Mucosa of gallbladder (tissue), 1 donor: ENCODE results near the gene ACACB. TPM values are rescaled to one million over a fixed set of nuclear protein-coding genes. Genes with fewer than 3 reads are reported as not detected.

Experiments
- DNase-seq: peaks from one replicate; pipeline ENCODE4 v3.0.0-alpha.2; 2020; ENCODE audit warnings: low spot score
- total RNA-seq: library from RNA; stranded (reverse); gene quantifications from one replicate; pipeline ENCODE4 v1.2.1, GENCODE V29; 2021
- donor health status: DM: no; HTN: no; CAD: no.

Gene ACACB
- total RNA-seq, 1 donor from 2014 or later: 56.9 TPM

DNA sequence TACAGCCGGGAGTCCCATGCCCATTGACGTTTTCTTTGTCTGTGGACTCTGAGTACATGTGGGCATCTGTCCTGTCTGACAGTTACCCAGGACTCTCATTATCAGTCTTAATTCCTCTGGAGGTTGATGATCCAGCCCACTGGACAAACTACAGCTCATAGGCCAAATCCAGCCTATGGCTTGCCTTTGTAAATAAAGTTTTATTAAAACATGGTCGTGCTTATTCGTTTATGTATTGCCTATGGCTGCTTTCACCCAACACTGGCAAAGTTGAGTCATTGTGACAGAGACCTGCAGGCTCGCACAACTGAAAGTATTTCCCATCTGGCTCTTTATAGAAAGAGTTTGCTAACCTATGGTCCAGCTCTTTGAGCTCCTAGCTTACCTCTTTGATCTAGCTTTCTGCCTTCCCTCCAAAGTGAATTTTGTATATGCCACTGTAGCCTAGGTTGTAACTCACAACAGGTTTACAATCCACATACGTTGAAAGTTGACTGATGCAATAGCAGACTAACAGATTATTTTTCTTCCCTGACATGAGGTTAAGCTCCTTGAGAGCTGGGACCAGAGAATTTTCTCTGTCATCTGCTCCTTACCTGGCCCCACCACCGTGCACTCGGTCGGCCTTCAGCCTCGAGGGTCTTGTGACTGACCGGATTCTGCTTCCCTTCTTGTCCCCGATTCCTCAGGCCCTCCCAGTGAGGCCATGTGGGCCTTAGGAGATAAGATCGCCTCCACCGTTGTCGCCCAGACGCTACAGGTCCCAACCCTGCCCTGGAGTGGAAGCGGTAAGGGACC lies 57.3 kb downstream of the ACACB start:
- no peak for DNase-seq

DNA sequence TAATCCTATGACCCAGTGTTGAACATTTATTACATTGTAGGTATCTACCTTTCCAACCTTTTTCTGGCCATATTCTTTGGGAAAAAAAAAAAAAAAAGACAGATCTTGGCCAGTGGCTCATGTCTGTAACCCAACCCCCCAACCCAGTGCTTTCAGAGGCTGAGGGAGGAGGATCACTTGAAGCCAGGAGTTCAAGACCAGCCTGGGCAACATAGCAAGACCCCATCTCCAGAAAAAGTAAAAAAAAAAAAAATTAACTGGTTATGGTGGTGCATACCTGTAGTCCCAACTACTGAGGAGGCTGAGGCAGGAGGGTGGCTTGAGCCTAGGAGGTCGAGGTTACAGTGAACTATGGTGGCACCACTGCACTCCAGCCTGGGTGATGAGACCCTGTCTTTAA lies 58.1 kb downstream of the ACACB start:
- DNase-seq: no peak

DNA sequence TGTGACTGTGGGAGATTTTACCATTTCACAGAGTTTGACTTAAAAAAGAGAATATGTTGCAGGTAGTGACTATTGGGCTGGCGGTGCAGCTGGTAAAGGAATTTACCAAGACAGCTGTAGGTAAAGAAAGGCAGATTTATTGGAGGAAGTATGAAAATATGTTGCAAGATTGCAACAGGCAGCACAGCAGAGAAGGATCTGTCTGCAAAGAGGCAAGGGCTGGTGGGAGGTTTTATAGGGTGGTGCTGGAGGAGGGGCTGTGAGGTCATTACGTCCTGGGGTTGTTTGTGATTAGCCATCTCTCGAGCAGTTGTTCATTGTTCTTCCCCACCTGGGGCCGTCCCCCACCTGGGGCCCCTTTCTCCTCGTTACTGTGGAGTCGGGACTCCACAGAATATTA lies 62.1 kb downstream of the ACACB start:
- DNase-seq: no peak

DNA sequence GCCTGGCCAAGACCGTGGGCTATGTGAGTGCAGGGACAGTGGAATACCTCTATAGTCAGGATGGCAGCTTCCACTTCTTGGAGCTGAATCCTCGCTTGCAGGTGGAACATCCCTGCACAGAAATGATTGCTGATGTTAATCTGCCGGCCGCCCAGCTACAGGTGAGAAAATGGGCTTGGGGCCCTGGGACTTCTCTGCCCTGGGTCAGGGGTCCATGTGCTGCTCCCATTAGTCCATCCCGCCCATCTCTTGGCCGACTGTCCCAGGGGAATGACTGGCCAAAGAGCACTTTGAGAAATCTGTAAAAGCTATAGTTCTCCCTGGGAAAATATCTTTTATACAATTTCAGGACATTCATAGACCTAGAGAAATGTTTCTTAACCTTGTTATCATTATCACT lies 63.5 kb downstream of the ACACB start:
- no peak for DNase-seq

DNA sequence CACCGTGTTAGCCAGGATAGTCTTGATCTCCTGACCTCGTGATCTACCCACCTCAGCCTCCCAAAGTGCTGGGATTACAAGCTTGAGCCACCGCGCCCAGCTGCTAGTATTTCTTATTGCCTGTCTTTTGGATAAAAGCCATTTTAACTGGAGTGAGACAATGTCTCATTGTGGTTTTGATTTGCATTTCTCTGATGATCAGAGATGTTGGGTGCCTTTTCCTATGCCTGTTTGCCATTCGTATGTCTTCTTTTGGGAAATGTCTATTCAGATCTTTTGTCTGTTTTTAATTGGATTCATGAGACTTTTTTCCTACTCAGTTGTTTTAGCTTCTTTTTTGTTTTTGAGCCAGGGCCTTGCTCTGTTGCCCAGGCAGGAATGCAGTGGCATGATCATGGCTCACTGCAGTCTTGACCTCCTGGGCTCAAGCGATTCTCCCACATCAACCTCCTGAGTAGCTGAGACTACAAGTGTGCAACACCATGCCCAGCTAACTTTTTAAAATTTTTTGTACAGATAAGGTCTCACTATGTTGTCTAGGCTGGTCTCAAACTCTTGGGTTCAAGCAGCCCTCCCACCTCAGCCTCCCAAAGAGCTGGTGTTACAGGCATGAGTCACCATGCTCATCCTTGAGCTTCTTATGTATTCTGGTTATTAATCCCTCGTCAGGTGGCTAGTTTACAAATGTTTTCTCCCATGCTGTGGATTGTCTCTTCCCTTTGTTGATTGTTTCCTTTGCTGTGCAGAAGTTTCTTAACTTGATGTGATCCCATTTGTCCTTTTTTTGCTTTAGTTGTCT lies 65.9 kb downstream of the ACACB start:
- no peak for DNase-seq

DNA sequence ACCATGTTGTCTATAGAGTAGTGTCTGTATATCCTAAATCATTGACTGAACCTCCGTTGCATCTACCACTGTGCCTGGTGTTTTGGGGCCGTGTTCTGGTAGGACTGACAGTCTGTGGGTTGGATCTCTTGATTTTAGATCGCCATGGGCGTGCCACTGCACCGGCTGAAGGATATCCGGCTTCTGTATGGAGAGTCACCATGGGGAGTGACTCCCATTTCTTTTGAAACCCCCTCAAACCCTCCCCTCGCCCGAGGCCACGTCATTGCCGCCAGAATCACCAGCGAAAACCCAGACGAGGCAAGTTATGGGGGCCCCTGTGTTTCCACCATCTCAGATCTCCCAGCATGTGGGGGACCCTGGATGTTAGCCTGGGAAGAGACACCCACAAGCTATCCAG lies 69.1 kb downstream of the ACACB start:
- DNase-seq: no peak

DNA sequence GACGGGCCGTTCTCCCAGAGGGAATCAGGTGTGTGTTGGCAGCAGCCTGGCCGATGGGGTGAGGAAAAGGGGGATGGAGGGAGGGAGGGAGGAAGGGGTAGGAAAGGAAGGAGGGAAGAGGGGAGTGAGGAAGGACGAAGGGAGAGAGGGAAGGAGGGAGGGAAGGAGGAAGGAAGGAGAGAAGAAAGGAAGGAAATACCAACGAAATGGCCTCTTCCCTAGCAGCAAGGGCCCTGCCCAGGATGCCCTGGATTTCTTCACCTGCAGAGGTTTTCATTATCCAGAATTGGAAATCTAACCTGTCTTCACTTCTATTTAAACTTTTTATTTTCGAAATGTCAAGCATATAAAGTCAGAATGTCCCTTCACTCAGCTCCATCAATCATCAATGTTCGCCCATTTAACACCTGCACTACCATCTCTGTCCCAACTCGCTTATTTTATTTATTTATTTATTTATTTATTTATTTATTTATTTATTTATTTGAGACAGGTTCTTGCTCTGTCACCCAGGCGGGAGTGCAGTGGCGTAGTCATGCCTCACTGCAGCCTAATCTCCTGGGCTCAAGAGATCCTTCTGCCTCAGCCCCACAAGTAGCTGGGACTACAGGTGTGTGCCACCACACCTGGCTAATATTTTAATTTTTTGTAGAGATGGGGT lies 70.7 kb downstream of the ACACB start:
- no peak for DNase-seq

DNA sequence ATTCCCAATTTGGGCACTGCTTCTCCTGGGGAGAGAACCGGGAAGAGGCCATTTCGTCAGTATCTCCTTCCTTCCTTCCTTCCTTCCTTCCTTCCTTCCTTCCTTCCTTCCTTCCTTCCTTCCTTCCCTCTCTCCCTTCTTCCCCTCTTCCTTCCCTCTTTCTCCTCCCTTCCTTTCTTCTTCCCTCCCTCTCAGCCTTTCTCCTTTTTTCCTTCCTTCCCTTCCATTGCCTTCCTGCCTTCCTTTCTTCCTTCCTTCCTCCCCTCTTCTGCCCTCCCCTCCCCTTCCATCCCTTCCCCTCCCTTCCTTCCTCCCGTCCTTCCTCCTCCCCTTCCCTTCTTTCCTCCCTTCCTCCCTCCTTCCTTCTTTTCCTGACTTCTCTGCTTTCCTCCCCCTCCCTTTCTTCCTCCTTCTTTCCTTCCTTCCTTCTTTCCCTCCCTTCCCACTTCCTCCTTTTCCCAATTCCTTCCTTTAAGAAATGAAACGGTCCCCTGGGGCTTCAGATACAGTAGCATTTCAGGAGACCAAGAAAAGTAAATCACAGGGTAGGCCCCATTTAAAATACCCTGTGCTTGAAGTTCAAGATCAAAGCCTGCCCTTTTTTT lies 71.8 kb downstream of the ACACB start:
- DNase-seq: no peak

DNA sequence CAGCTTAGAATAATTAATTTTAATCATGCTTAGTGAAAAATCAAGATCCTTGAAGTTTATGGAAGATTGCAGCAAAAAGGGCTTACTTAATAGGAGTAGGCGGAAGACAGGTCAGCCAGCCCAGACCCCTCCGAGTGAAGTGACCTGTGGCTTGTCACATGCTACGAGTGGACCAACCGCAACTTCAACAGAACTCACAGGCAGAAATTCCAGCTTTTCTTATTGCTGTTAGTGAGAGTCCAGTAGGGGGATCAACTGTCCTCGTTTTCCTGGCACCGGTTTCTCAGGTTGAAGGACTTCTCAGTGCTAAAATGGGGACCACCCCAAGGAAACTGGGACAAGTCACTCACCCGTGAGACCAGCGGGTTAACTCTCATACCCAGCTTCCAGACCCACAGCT lies 72.9 kb downstream of the ACACB start:
- no peak for DNase-seq

DNA sequence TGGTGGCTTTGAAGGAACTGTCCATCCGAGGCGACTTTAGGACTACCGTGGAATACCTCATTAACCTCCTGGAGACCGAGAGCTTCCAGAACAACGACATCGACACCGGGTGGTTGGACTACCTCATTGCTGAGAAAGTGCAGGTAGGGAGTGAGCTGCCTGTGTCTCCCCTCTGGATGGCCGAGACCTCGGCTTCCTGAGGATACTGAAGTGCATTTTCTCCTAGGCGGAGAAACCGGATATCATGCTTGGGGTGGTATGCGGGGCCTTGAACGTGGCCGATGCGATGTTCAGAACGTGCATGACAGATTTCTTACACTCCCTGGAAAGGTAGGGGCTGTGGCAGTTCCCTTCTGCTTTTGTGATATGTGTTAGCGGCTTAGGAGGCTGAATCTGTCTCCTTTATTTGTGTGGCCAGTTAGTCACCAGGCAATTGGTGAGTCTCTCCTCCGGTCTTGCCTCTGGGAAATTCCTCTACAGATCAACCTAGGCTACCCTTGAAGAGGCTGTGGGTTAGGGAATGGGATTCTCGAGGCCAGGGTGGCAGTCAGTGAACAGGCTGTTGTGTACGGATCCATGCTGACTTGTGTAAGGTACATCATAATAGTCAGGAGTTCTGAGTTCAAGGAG lies 75.3 kb downstream of the ACACB start:
- no peak for DNase-seq

DNA sequence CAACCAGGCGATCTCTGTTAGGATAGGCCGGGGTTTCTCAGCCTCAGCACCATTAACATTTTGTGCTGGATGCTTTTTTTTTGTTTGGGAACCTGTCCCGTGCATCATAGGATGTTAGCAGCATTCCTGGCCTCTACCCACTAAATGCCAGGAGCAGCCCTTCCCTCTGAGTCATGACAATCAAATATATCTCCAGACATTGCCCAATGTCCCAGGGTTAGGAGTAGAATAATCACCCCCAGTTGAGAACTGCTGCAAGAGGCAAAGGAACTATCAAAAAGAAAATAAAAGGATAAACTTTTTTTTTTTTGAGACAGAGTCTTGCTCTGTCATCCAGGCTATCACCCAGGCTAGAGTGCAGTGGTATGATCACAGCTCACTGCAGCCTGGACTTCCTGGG lies 76.0 kb downstream of the ACACB start:
- no peak for DNase-seq

DNA sequence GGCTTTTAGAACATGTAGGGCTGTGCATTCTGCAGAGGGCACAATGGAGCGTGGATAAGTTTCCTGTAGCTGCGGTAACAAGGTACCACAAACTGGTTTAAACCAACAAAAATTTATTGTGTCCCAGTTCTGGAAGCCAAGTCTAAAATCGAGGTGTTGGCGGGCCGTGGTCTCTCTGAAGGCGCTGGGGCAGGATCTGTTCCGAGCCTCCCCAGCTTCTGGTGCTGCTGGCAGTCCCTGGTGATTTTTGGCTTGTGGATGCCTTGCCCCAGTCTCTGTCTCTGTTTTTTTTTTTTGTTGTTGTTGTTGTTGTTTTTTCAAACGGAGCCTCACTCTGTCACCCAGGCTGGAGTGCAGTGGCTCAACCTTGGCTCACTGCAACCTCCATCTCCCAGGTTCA lies 77.5 kb downstream of the ACACB start:
- DNase-seq: no peak

DNA sequence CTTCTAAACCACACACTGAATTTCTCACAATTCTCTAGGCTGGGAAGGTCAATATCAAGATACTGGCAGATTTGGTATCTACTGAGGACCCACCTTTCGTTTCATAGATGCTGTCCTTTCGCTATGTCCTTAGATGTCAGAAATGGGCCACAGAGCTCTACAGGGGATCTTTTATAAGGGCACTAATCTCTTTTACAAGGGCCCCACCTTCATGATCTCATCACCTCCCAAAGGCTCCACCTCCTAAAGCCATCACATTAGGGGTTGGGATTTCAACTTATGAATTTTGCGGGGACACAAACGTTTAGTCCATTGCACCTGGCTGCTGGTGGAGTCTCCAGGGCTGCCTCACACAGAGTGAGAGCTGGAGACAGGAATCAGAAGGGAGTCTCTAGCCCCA lies 79.9 kb downstream of the ACACB start:
- DNase-seq: no peak

DNA sequence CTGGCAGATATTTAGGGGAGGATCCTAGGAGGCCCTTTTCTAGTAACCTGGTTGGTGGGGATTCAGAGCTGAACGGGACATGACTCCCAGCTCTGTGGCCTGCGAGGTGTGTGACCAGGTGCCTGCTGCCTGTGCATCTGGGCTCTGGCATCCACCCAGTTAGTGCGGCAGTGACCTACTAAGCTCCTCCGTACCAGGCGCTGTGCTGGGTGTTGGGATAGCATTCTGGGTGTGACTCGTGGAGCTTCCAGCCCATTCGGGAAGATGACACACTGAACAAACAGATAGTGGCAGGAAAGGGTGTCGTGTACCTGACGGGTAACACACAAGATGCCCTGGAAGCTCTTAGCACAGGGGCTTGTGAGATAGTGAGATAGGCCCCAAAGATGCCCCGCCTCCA lies 80.9 kb downstream of the ACACB start:
- DNase-seq: no peak

DNA sequence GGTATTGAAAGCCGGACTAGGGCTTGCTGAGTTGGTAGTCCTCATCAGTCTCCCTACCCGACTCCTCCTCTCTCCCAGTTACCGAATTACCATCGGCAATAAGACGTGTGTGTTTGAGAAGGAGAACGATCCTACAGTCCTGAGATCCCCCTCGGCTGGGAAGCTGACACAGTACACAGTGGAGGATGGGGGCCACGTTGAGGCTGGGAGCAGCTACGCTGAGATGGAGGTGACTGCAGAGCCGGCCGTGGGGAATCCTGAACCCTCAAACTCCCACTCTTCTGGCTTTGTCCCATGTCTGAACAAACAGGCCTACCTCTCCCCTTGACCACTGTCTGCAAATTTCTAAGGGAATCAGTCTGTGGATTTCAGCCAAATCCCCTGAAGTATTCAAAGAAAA lies 82.9 kb downstream of the ACACB start:
- DNase-seq: no peak

DNA sequence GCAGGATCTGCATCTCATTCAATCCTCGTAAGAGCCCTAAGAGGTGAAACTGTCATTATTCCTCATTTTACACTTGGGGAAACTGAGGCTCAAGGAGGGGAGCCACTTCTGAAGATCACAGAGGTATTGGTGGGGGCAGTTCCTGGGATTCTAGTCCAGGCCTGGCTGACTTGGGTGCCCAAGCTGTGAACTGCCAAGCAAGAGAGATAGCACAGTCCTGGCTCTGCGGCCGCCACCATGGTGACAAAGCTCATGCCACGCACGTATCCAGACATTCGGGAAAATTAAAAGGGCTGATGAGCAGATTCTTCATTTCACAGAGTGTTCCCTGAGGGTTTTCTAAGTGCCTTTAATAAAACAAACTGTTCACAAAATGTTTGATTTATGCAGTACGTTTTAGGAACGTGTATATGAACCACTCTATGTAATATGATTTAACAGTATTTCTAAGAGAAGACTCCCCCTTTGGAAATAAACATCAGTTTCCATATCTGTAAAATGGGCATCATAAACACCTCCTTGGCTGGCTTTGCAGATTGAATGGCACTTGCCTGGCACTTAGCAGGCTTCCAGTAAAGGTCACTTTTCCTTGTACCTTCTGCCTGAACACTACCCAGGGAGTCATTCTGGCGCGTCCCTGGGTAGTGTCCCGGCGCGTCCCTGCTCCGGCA lies 84.6 kb downstream of the ACACB start:
- no peak for DNase-seq

DNA sequence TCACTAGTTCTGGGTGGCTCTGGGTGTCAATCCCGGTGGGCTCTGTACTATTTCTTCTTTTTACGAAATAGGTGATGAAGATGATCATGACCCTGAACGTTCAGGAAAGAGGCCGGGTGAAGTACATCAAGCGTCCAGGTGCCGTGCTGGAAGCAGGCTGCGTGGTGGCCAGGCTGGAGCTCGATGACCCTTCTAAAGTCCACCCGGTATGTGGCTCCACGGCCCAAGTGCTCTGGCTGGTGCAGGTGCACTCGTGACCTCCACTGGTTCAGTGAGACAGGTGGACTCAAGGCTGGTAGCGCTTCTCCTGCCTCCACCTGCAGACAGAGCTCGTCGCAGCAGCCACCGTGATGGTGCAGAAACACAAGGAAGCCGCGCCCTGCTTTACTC lies 85.1 kb downstream of the ACACB start:
- DNase-seq: no peak

DNA sequence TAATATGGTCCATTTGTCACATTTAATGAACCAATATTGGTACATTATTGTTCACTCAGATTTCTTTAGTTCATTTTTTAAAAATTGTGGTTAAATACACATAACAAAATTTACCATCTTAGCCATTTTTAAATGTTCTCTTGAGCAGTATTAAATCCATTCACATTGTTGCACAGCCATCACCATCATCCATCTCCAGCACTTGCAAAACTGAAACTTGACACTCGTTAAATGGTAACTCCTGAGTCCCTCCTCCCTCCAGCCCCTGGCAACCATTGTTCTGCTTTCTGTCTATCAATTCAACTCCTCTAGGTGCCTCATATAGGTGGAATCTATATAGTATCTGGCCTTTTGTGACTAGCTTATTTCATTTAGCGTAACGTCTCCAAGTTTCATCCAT lies 86.4 kb downstream of the ACACB start:
- no peak for DNase-seq

DNA sequence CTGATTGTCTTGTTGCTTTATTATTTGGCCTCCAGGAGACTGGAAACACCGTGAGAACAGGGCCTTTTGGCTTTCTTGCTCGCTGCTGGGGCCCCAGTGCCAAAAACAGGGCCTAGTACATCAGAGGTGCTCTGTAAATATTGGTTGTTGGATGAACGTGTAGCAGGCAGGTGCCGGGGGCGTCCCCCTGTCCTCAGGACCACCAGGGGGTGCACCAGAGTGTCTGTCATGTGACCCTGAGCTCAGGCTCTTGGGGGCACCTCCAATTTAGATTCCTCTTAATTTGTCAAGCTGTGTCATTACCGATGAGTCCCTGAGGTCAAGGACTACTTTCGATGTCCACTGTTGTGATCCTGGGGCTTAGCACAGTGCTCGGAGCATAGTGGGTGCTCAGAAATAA lies 87.1 kb downstream of the ACACB start:
- no peak for DNase-seq

DNA sequence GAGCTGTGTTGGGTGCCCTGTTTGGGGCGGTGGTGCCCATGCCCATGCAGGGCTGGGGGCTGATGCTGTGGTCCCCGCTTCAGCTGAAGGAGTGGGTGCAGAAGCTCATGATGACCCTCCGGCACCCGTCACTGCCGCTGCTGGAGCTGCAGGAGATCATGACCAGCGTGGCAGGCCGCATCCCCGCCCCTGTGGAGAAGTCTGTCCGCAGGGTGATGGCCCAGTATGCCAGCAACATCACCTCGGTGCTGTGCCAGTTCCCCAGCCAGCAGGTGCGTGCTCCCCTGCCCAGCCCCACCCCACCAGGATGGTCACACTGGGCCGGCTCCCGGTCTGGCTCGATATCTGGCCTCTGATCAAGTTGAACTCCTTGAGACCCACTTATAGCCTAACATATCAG lies 92.7 kb downstream of the ACACB start:
- no peak for DNase-seq

DNA sequence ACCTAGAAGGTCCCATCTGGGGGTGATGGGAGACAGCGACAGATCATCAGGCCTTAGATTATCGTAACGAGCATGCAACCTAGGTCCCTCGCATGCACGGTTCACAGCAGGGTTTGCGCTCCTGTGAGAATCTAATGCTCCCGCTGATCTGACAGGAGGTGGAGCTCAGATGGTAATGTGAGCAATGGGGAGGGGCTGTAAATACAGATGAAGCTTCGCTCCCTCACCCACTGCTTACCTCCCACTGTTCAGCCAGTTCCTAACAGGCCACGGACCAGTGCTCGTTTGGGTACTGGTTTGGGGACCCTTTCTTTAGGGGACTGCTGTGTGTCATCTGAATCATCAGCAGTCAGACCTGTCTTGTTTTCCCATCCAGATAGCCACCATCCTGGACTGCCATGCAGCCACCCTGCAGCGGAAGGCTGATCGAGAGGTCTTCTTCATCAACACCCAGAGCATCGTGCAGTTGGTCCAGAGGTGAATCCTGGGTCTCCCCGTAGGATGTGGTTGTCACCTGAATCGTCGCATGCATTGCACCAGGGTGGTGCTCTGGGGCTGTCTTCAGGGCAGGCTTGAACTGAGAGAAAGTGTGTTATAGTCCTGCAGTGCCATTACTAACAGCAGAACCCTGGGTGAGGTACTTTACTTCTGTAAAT lies 96.2 kb downstream of the ACACB start:
- DNase-seq: no peak
